OCI-LY3 (cell line): ENCODE measurements around the gene BCR.
"Not testable (repeated sequence)": the region's sequence is repeated elsewhere in the genome, so short reads cannot be mapped to it uniquely, and the experiment has no call there.

ENCODE experiments used
- CTCF ChIP-seq: fragments of 200-600, 300-600 bp; sonication (generic); IDR thresholded peaks from 2 replicates; pipeline ENCODE4 v1.5.1; 2014; ENCODE audit warnings: antibody characterized with exemption, low read length, low read depth
- EZH2phosphoT487 ChIP-seq: fragments of 200-600 bp; shearing (Covaris generic); IDR thresholded peaks from 2 replicates; pipeline ENCODE4 v1.6.1; 2018; ENCODE audit warnings: antibody characterized with exemption, mixed run types, low read depth

GRCh38 chr22:23311635-23312420 is 131.5 kb downstream of the BCR start:
- TF ChIP-seq CTCF, EZH2phosphoT487: not testable (repeated sequence)
